Fibroblast of lung (primary cell): Measurements from ENCODE around the gene FUCA1.

Experiments
- CTCF ChIP-seq, 2 donors: IDR thresholded peaks in 1 of 2; conservative IDR thresholded peaks in 1 of 2; 1 replicate in 1 of 2; 2 replicates in 1 of 2; pipeline ENCODE4 v1.5.1; 2011 to 2012; ENCODE audit warnings: low read length in 2 of 2, control low read depth in 1 of 2, inconsistent platforms in 1 of 2, low read depth in 1 of 2, mild to moderate bottlenecking in 1 of 2
- EZH2 ChIP-seq: IDR thresholded peaks from 2 replicates; pipeline ENCODE4 v1.5.1; 2012; ENCODE audit warnings: low read length, control low read depth, mild to moderate bottlenecking; ENCODE audit errors: missing control alignments

- TF ChIP-seq CTCF (conservative IDR thresholded peaks at IDR 0.05 in 1 of 2, IDR thresholded peaks at IDR 0.05 in 1 of 2; ENCODE audit: low read depth in 1 of 2, low read length in 2 of 2) = no peak
- no peak for TF ChIP-seq EZH2
Observed at GRCh38 chr1:23914921-23915320, 46.8 kb upstream of the FUCA1 start.
